GM21390 (cell line): ENCODE measurements around the gene PTRH1.
A peak's percentile ranks its signal among the peaks of the same experiment; 100 is the strongest.

ENCODE experiments used
- ATAC-seq: cut with Tn5 transposase; IDR thresholded peaks from one replicate; pipeline ENCODE4 v1.9.1; 2021; ENCODE audit not compliant: unreplicated experiment

The PTRH1 gene

GRCh38 chr9:127742435-127743088 is 27.1 kb upstream of the PTRH1 start:
- no peak for ATAC-seq

- ATAC-seq, result no peak
Measured at GRCh38 chr9:127741831-127742434, 26.5 kb upstream of the PTRH1 start.

GRCh38 chr9:127739614-127740330 is 24.3 kb upstream of the PTRH1 start:
- ATAC-seq, result no peak

GRCh38 chr9:127738666-127739065 is 23.2 kb upstream of the PTRH1 start:
- ATAC-seq, result no peak

GRCh38 chr9:127735530-127736185 is 20.2 kb upstream of the PTRH1 start:
- peak; percentile 3 for ATAC-seq

GRCh38 chr9:127734747-127735529 is 19.5 kb upstream of the PTRH1 start, which contains the start of gene TOR2A:
TOR2A (minus strand) TSS chr9:127735294; CDS start chr9:127735270, 24 bp downstream.
- peak; percentile 79 for ATAC-seq

- ATAC-seq, result no peak
Measured at GRCh38 chr9:127734247-127734746, 18.8 kb upstream of the PTRH1 start.

- no peak for ATAC-seq
Measured at GRCh38 chr9:127733614-127734013, 18.2 kb upstream of the PTRH1 start.

- no peak for ATAC-seq
Measured at GRCh38 chr9:127732444-127732843, 17.0 kb upstream of the PTRH1 start.

- ATAC-seq, result no peak
Measured at GRCh38 chr9:127731938-127732337, 16.5 kb upstream of the PTRH1 start.

- ATAC-seq, result no peak
Measured at GRCh38 chr9:127730799-127731410, 15.4 kb upstream of the PTRH1 start.

- no peak for ATAC-seq
Measured at GRCh38 chr9:127730262-127730661, 14.8 kb upstream of the PTRH1 start.

- ATAC-seq, result no peak
Measured at GRCh38 chr9:127729522-127730256, 14.2 kb upstream of the PTRH1 start.

GRCh38 chr9:127728808-127729207 is 13.3 kb upstream of the PTRH1 start:
- ATAC-seq, result no peak

- ATAC-seq, result no peak
Measured at GRCh38 chr9:127726871-127727270, 11.4 kb upstream of the PTRH1 start.

GRCh38 chr9:127724012-127724411 is 8.5 kb upstream of the PTRH1 start:
- ATAC-seq, result no peak

GRCh38 chr9:127723444-127723843 is 8.0 kb upstream of the PTRH1 start:
- ATAC-seq, result no peak

- ATAC-seq, result no peak
Measured at GRCh38 chr9:127723013-127723412, 7.5 kb upstream of the PTRH1 start.

GRCh38 chr9:127722055-127722745 is 6.7 kb upstream of the PTRH1 start:
- ATAC-seq, result no peak
